Measurements from ENCODE around the gene FBXO11. TPM values are rescaled to one million over a fixed set of nuclear protein-coding genes. Genes with fewer than 3 reads are reported as not detected.
"Not testable (repeated sequence)": the region's sequence is repeated elsewhere in the genome, so short reads cannot be mapped to it uniquely, and the experiment has no call there.

Gene FBXO11
- total and polyA plus RNA-seq, 2 donors: 29.3 to 149 TPM

DNA sequence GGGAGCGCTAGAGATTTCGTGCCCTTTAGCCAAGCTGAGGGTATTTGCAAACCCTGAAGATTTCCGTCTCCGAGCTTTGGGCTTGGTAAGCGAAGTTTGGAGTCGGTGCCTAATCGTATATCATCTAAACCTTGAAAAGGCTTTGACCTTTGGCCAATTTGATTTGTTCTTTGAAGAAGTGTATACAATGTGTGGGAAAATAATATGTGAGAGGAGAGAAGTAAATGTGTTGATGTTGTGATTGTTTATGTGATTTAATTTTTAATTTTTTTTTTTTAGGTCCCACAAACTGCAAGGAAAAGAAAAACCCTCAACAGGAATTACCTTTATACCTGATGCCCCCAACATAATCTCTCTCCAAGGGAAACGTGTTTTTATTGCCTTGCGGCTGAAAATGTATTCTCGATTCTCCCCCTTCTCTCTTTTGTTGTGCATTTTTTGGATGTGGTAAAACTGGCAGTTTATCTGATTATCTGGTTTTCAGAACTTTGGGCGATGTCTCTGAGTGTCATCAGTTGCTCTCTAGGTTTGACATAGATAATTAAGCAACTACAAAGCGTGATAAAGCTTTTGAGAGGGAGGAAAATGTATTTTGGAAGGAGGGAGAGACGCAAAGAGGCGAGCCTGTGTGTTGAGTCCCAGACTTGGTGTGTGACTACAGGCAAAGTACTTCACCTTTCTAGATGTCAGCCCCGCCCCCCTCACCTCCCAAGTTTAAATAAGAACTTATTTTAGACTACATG lies 912 bp upstream of the FBXO11 start:
- no peaks in the 10 kb centered on the region for H3K36me3 ChIP-seq (ENCODE audit: insufficient read depth)
- H3K27ac ChIP-seq (ENCODE audit: low read depth): peak overlapping the region; percentile 63
- no peak for DNase-seq (ENCODE audit: extremely low spot score)
- peak overlapping the region; percentile 97 for H3K4me3 ChIP-seq (ENCODE audit: low read depth, low read length)
- WGBS: 21% methylated on average over 15 of the region's 15 CpGs
- no peaks in the 10 kb centered on the region for H3K4me1 ChIP-seq (ENCODE audit: insufficient read depth)

DNA sequence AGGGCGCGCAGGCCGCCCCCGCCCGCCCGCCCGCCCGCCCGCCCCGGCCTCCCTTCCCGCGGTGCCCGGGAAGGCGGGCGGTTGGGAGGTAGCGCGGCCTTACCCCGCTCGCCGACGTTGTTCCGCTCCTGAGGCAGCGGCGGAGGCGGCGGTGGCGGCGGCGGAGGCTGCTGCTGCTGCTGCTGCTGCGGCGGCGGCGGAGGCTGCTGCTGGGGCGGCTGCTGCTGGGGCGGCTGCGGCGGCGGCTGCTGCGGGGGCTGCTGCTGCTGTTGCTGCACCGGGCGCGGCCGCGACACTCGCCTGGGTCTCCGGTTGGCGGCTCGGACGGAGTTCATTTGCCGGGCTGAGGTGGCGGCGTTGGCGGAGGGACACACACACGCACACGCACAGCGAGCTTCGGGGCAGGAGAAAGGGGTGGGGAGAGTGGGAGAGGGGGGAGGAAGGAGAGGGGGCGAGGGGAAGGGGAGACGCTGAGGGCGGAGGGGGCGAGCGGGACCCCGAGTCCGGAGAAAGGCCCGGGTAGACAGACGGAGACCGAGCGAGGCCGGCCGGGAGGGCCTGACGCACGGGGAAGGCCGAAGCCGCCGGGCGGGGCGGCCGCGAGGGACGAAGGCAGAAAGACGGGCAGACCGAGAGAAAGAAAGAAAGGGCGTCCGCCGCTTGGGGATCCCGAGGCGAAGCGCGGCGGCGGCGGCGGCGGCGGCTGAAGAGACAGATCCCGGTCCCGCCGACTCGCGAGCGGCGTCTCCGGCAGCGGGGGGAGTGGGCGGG lies 727 bp downstream of the FBXO11 start:
- Histone ChIP-seq H3K4me3 (ENCODE audit: low read depth, low read length) (peak overlapping the region; percentile 97), H3K27ac (ENCODE audit: low read depth) (peak overlapping the region; percentile 98), H3K4me1 (ENCODE audit: insufficient read depth) (no peaks in the 10 kb centered on the region), H3K36me3 (ENCODE audit: insufficient read depth) (no peaks in the 10 kb centered on the region)
- DNase-seq (ENCODE audit: extremely low spot score): peak; percentile 23
- under 1% methylated on average over 93 of the region's 105 CpGs for WGBS

DNA sequence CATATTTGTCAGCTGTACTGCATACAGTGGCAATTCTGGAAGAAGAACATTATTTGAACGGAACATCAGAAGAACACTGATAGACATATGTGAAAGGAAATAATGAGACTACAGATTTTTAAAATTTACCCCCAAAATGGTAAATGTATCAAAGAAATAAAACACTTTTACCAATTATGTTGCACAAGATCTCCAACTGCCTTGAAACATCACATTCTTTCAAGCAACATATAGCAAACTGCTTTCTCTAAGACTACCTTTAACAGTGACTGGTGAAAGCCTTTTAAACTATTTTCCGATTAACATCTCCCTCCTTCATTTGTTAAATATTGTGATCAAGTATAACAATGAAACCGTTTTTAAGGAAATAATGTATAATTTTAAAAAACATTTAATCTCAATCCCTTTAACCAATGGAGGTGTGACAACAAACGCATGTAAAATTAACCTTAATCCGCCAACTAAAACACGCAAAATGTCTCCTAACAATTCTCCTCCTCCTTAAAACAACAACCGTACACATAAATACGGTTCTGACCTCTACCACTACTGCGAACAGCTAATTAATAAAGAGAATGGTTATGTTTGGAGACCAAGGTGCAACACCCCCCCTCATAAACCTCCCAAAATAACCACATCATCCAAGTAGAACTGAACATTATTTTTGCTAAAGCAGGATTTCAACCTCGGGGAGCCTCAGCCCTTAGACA lies 2.4 kb downstream of the FBXO11 start:
- H3K27ac ChIP-seq (ENCODE audit: low read depth): peak overlapping the region; percentile 98
- H3K4me1 ChIP-seq (ENCODE audit: insufficient read depth): no peaks in the 10 kb centered on the region
- no peak for DNase-seq (ENCODE audit: extremely low spot score)
- 4% methylated on average over 10 of the region's 10 CpGs for WGBS
- no peaks in the 10 kb centered on the region for H3K36me3 ChIP-seq (ENCODE audit: insufficient read depth)
- peak overlapping the region; percentile 97 for H3K4me3 ChIP-seq (ENCODE audit: low read depth, low read length)

DNA sequence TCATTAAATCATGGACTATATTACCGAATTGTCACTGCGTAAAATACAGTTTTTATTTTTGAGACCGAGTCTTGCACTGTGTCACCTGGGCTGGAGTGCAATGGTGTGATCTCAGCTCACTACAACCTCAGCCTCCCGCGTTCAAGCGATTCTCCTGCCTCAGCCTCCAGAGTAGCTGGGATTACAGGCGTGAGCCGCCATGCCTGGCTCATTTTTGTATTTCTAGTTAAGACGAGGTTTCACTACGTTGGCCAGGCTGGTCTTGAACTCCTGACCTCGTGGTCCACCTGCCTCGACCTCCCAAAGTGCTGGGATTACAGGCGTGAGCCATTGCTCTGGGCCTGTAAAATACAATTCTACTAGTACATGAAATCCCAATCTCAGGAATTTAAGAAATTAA lies 4.4 kb downstream of the FBXO11 start:
- H3K36me3 ChIP-seq (ENCODE audit: insufficient read depth); H3K4me1 ChIP-seq (ENCODE audit: insufficient read depth); H3K4me3 ChIP-seq (ENCODE audit: low read depth, low read length); DNase-seq (ENCODE audit: extremely low spot score); H3K27ac ChIP-seq (ENCODE audit: low read depth): not testable (repeated sequence)
- 89% methylated on average over 13 of the region's 13 CpGs for WGBS

DNA sequence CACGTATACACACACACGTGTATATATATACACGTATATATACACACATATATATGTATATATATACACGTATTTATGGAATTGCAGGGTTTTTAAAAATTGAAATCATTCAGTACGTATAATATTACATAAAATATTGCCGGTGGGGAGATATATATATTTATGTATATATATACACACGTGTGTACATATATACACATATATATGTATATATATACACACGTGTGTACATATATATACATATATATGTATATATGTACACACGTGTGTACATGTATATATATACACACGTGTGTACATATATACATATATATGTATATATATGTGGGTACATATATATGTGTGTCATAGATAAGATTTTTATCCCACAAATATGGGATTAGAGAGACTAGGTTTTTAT lies 5.4 kb downstream of the FBXO11 start:
- WGBS: 84% methylated on average over 10 of the region's 10 CpGs

DNA sequence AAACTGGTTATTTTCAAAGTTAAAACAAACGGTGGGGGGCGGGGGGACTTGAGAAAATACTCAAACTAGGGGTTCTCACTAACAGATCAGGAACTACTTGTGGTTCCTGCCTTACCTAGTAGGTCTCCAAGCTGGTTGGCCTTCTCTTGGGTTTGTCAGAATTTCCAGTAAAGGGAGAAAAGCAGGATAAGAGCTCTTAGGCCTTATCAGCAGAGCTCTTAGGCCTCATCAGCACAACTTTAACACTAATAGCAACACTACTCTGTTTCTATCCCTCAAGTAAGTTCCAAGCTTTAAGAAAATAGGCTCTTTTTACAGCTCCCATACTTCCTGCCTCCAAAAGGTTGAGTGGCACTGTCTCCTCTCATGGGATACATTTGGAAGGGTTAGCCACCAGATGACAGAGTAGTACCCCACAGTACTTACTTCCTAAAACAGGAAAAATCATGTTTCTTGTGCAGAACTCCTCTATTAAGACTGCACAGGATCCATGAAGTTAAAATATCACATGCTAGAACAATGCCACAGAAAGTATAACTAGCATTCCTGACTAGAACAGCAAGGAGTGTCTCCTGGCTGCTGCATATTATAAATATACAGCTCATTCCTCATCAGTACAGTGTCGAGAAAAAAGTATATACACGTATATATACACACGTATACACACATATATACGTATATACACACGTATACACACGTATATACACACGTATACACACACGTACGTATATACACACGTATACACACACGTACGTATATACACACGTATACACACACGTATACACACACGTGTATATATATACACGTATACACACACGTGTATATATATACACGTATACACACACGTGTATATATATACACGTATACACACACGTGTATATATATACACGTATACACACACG lies 6.1 kb downstream of the FBXO11 start:
- DNase-seq (ENCODE audit: extremely low spot score): no peak
- Histone ChIP-seq H3K36me3 (ENCODE audit: insufficient read depth) (no peaks in the 10 kb centered on the region), H3K4me3 (ENCODE audit: low read depth, low read length) (no peak overlapping the region), H3K4me1 (ENCODE audit: insufficient read depth) (no peaks in the 10 kb centered on the region), H3K27ac (ENCODE audit: low read depth) (peak overlapping the region; percentile 18)
- 75% methylated on average over 24 of the region's 25 CpGs for WGBS

More for the DNA sequence above, 5.4 kb downstream of the FBXO11 start:
- DNase-seq (ENCODE audit: extremely low spot score): no peak
- Histone ChIP-seq H3K4me3 (ENCODE audit: low read depth, low read length) (no peak overlapping the region), H3K27ac (ENCODE audit: low read depth) (no peak overlapping the region), H3K36me3 (ENCODE audit: insufficient read depth) (no peaks in the 10 kb centered on the region), H3K4me1 (ENCODE audit: insufficient read depth) (no peaks in the 10 kb centered on the region)

DNA sequence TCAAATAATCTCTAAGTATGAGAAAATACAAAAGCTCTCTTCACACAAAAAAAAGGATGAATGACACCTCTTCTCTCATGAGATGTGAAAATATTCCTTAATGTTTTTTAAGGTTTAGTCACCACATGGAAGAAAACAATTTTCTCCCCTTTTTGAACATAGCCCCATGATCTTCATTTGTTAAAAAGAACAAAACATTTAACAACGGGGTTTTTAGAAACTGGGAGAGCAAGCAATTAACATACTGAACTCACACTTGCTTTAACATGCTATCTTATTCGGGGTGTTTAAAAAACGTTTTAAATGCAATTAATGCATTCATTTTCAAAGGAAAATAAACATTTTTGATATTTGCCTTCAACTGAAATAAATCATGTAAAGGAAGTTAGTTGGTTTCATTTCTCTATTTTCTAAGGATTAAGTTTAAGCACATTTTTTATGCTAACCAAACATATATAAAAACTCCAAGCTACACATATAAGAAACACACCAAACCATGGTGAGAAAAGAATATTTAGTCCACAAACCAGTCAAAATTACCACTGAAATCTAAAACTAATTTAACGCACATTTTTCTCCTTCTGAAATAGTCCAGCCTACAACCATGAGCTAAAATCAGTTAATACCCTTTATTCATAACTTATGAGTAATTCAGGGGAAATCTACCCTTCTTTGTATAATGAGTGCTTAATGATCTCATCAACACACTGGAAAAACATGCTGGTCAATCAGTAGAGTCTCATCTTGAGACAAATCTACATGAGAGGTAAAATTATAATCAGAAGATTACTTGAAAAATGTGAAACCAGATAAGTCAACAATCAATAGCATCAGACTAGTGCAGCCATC lies 8.2 kb downstream of the FBXO11 start:
- H3K4me3 ChIP-seq (ENCODE audit: low read depth, low read length): no peak overlapping the region
- WGBS: 51% methylated on average over 4 of the region's 4 CpGs
- no peaks in the 10 kb centered on the region for H3K36me3 ChIP-seq (ENCODE audit: insufficient read depth)
- no peaks in the 10 kb centered on the region for H3K4me1 ChIP-seq (ENCODE audit: insufficient read depth)
- DNase-seq (ENCODE audit: extremely low spot score): no peak
- H3K27ac ChIP-seq (ENCODE audit: low read depth): no peak overlapping the region

DNA sequence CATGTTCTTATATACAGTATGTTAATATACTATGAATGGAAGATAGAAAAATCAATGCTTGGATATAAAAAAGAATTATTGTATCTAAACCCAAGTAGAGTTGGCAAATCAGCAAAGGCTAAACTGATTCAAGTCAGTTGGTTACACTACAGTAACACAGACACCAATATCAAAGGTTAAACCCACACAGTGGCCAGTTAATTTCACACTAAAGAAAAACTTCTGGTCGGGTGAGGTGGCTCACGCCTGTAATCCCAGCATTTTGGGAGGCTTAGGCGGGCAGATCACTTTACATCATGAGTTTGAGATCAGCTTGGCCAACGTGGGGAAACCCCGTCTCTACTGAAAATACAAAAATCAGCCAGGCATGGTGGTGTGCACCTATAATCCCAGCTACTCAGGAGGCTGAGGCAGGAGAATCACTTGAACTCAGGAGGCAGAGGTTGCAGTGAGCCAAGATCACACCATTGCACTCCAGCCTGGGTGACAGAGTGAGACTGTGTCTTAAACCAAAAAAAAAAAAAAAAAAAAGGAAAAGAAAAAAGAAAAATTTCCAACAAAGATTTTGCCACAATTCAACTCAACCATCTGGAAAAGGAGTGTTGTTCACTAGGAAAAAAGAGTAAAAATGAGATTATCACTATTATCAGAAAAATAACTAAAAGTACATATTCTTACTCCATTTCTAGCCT lies 9.0 kb downstream of the FBXO11 start:
- not testable (repeated sequence) for H3K27ac ChIP-seq (ENCODE audit: low read depth); H3K36me3 ChIP-seq (ENCODE audit: insufficient read depth); DNase-seq (ENCODE audit: extremely low spot score); H3K4me3 ChIP-seq (ENCODE audit: low read depth, low read length); H3K4me1 ChIP-seq (ENCODE audit: insufficient read depth)
- WGBS: 86% methylated on average over 5 of the region's 5 CpGs

DNA sequence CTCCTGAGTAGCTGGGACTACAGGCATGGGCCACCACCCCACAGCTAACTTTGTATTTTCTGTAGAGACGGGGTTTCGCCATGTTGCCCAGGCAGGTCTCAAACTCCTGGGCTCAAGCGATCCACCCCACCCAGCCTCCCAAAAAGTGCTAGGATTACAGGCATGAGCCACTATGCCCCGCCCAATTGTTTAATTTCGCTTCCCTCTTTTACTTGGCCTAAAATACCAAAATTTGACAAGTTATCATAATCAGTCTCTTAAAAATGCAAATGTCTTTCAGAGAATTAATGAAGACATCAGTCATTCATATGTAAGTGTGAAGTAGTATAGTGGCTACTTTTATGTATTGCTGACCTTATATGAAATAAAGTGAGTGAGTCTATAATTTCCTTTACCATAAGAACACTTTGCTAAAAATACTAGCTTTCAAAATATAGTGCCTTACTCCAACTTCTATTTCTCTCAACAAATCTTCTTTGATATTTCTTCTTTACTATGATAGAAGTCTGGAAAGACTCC lies 9.8 kb downstream of the FBXO11 start:
- Histone ChIP-seq H3K36me3 (ENCODE audit: insufficient read depth) (no peaks in the 10 kb centered on the region), H3K4me1 (ENCODE audit: insufficient read depth) (peaks cover 1% of the 10 kb centered on the region), H3K4me3 (ENCODE audit: low read depth, low read length) (no peak overlapping the region), H3K27ac (ENCODE audit: low read depth) (no peak overlapping the region)
- WGBS: 89% methylated on average over 5 of the region's 5 CpGs
- no peak for DNase-seq (ENCODE audit: extremely low spot score)

DNA sequence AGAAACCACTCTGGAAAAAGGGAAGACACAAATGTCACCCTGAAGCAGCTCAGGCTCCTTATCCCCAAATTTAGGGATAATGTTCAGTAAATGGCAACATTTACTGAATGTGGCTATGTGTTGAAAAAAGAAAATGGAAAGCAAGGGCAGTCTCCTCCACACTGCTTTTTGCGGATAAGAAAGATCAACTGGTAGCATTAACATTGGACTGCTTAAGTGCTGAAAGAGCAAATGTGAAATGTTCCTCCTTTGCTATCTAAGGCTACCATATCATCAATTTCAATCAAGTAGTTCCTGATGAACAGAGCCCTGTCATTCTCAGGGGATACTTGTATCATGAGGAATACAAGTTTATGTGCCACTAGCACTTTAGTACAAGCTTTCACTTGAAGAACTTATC lies 12.5 kb downstream of the FBXO11 start:
- Histone ChIP-seq H3K4me3 (ENCODE audit: low read depth, low read length) (no peak overlapping the region), H3K27ac (ENCODE audit: low read depth) (no peak overlapping the region), H3K36me3 (ENCODE audit: insufficient read depth) (no peaks in the 10 kb centered on the region), H3K4me1 (ENCODE audit: insufficient read depth) (peaks cover 1% of the 10 kb centered on the region)
- WGBS: 59% methylated on average over 1 of the region's 1 CpG
- DNase-seq (ENCODE audit: extremely low spot score): no peak

DNA sequence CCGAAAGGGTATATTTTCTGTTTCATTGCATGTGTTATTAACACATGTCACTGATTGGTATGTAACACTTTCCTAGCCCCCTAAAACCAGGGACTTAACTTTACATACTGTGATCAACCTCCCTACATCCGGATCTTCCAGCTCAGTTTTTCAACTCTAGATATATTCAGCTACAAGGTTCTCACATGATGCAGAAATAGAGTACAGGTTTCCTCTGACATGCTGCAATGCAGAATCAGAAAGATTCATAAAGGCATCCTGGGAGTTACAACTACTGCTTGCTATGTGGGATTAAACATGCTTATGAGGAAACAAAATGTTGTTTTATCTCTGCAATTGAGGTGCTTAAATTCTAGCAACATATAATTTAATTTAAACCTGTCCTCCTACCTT lies 14.0 kb downstream of the FBXO11 start:
- H3K4me1 ChIP-seq (ENCODE audit: insufficient read depth): peaks cover 1% of the 10 kb centered on the region
- no peak overlapping the region for H3K27ac ChIP-seq (ENCODE audit: low read depth)
- DNase-seq (ENCODE audit: extremely low spot score): no peak
- 88% methylated on average over 2 of the region's 2 CpGs for WGBS
- no peaks in the 10 kb centered on the region for H3K36me3 ChIP-seq (ENCODE audit: insufficient read depth)
- H3K4me3 ChIP-seq (ENCODE audit: low read depth, low read length): no peak overlapping the region

Measured in urinary bladder (tissue), 4 donors.